ENCODE measurements around the gene PBX1.

The PBX1 gene

GRCh38 chr1:164725401-164725800 is 166.4 kb downstream of the PBX1 start:
- peak; percentile 17 to 82 for DNase-seq (ENCODE audit: low read depth in 2 of 2)
- H3K4me3 ChIP-seq (replicated peaks in 1 of 2; ENCODE audit: low read depth in 2 of 2, low read length in 2 of 2): no peak overlapping the region
- TF ChIP-seq CTCF (IDR thresholded peaks at IDR 0.05; ENCODE audit: low read depth, low read length): no peak

- DNase-seq (ENCODE audit: low read depth in 2 of 2): peak; percentile 84 to 96
- no peak overlapping the region for H3K4me3 ChIP-seq (replicated peaks in 1 of 2; ENCODE audit: low read depth in 2 of 2, low read length in 2 of 2)
- TF ChIP-seq CTCF (IDR thresholded peaks at IDR 0.05; ENCODE audit: low read depth, low read length): no peak
Observed at GRCh38 chr1:164726235-164726634, 167.3 kb downstream of the PBX1 start.

- peak in 1 of 2 donors; percentile 42 for DNase-seq (ENCODE audit: low read depth in 2 of 2)
- H3K4me3 ChIP-seq (replicated peaks in 1 of 2; ENCODE audit: low read depth in 2 of 2, low read length in 2 of 2): no peak overlapping the region
- no peak for TF ChIP-seq CTCF (IDR thresholded peaks at IDR 0.05; ENCODE audit: low read depth, low read length)
Observed at GRCh38 chr1:164728719-164729118, 169.7 kb downstream of the PBX1 start.

- H3K4me3 ChIP-seq (replicated peaks in 1 of 2; ENCODE audit: low read depth in 2 of 2, low read length in 2 of 2): no peak overlapping the region
- no peak for TF ChIP-seq CTCF (IDR thresholded peaks at IDR 0.05; ENCODE audit: low read depth, low read length)
- DNase-seq (ENCODE audit: low read depth in 2 of 2): no peak
Observed at GRCh38 chr1:164731161-164731876, 172.3 kb downstream of the PBX1 start.

- no peak overlapping the region for H3K4me3 ChIP-seq (replicated peaks in 1 of 2; ENCODE audit: low read depth in 2 of 2, low read length in 2 of 2)
- TF ChIP-seq CTCF (IDR thresholded peaks at IDR 0.05; ENCODE audit: low read depth, low read length): no peak
- DNase-seq (ENCODE audit: low read depth in 2 of 2): peak in 1 of 2 donors; percentile 85
Observed at GRCh38 chr1:164733070-164733469, 174.1 kb downstream of the PBX1 start.

- TF ChIP-seq CTCF (IDR thresholded peaks at IDR 0.05; ENCODE audit: low read depth, low read length): no peak
- DNase-seq (ENCODE audit: low read depth in 2 of 2): no peak
- H3K4me3 ChIP-seq (replicated peaks in 1 of 2; ENCODE audit: low read depth in 2 of 2, low read length in 2 of 2): no peak overlapping the region
Observed at GRCh38 chr1:164733734-164734133, 174.8 kb downstream of the PBX1 start.
